Measurements from ENCODE around the gene PTRHD1. TPM values are rescaled to one million over a fixed set of nuclear protein-coding genes. Genes with fewer than 3 reads are reported as not detected.

PTRHD1 gene
- polyA plus RNA-seq, 1 of the 3 experiments (the other 2 are of a cell fraction) = 74.4 TPM

GRCh38 chr2:24745825-24746224 lies 47.4 kb downstream of the PTRHD1 start:
- Histone ChIP-seq H3K9ac (no peak overlapping the region), H3K79me2 (ENCODE audit: insufficient read depth) (no peaks in the 10 kb centered on the region), H3K27me3 (ENCODE audit: insufficient read depth) (no peaks in the 10 kb centered on the region), H3K4me3 (ENCODE audit: low read depth in 2 of 2, low read length in 1 of 2) (no peak overlapping the region), H2AFZ (ENCODE audit: low read depth) (no peak overlapping the region), H3F3A (replicated peaks; ENCODE audit: insufficient read depth) (no peaks in the 10 kb centered on the region), H3K36me3 (replicated peaks in 1 of 2; ENCODE audit: control insufficient read depth in 1 of 2, insufficient read depth in 2 of 2, low read length in 1 of 2) (peaks cover 24 to 25% of the 10 kb centered on the region in 2 experiments), H3K4me2 (no peak overlapping the region), H3K9me2 (no peaks in the 10 kb centered on the region), H3K4me1 (ENCODE audit: control insufficient read depth in 1 of 2, insufficient read depth in 2 of 2, low read depth in 1 of 2, low read length in 1 of 2) (peaks cover 0 to 12% of the 10 kb centered on the region in 2 experiments; a peak in 2 of 4 replicates), H4K20me1 (ENCODE audit: insufficient read depth) (no peaks in the 10 kb centered on the region), H3K9me3 (no peaks in the 10 kb centered on the region), H3K27ac (ENCODE audit: low read depth in 2 of 2, low read length in 1 of 2) (no peak overlapping the region)
- ChIA-PET CTCF (interaction anchor here (1.2 to 3.0 kb wide), 2 partner anchors 14 to 336 kb away, joined by 3 to 6 read pairs; no protein-coding TSS in a partner anchor), POLR2A (no interaction called here)
- no peak for TF ChIP-seq CHD2 (IDR thresholded peaks at IDR 0.05; ENCODE audit: low read length, partially characterized antibody)
- no peak for TF ChIP-seq RXRA (IDR thresholded peaks at IDR 0.05; ENCODE audit: borderline replicate concordance, low read depth)
- no peak for TF ChIP-seq USF2 (IDR thresholded peaks at IDR 0.05; ENCODE audit: borderline replicate concordance, low read depth, low read length)
- no peak for TF ChIP-seq REST (IDR thresholded peaks at IDR 0.05; ENCODE audit: low read depth, low read length)
- no peak for TF ChIP-seq NFIC (IDR thresholded peaks at IDR 0.05; ENCODE audit: borderline replicate concordance)
- TF ChIP-seq FOSL2 (IDR thresholded peaks at IDR 0.05; ENCODE audit: borderline replicate concordance, low read depth) = no peak
- TF ChIP-seq RFX5 (IDR thresholded peaks at IDR 0.05; ENCODE audit: low read length) = no peak
- no peak for TF ChIP-seq GABPA (IDR thresholded peaks at IDR 0.05; ENCODE audit: low read depth)
- TF ChIP-seq GATA2 (CRISPR knock-in tag; IDR thresholded peaks at IDR 0.05) = no peak
- no peak for TF ChIP-seq RAD21 (IDR thresholded peaks at IDR 0.05; ENCODE audit: low read length)
- TF ChIP-seq YY1 (IDR thresholded peaks at IDR 0.05; ENCODE audit: low read depth) = no peak
- no peak for TF ChIP-seq CTCF (IDR thresholded peaks at IDR 0.05)
- no peak for TF ChIP-seq IRF3 (IDR thresholded peaks at IDR 0.05; ENCODE audit: low read depth, low read length)
- TF ChIP-seq MXI1 (IDR thresholded peaks at IDR 0.05; ENCODE audit: low read depth, low read length) = no peak
- no peak for TF ChIP-seq POLR2AphosphoS5 (IDR thresholded peaks at IDR 0.05; ENCODE audit: low read depth, low read length)
- 100% methylated on average over 2 of the region's 2 CpGs for WGBS (ENCODE audit: low lambda C conversion rate)
- no peak for DNase-seq
